ENCODE measurements around the gene VWA3B.
A peak's percentile ranks its signal among the peaks of the same experiment; 100 is the strongest.

The VWA3B gene

DNA sequence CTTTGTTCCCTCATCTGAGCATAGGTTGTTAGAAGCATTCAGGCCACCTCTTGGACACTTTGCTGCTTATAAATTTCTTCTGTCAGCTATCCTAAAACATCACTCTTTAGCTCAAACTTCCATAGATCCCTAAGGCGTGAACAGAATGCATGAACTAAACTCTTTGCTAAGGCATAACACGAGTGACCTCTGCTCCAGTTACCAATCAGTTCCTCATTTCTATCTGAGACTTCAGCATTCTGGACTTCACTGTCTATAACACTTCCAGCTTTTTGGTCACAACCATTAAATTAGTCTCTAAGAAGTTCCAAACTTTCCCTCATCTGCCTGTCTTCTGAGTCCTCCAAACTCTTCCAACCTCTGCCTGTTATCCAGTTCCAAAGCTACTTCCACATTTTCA lies 8.3 kb upstream of the VWA3B start:
- no peak overlapping the region for H2BK5ac ChIP-seq (ENCODE audit: low read length)
- no peak overlapping the region for H3K4me2 ChIP-seq (ENCODE audit: low read length)
- H3K4me3 ChIP-seq (ENCODE audit: low read length) = no peak overlapping the region
- no peak overlapping the region for H2BK15ac ChIP-seq (replicated peaks; ENCODE audit: low read depth)
- H3K23ac ChIP-seq (ENCODE audit: low read length) = no peak overlapping the region
- WGBS (ENCODE audit: extremely low coverage, insufficient coverage, low lambda C conversion rate) = no CpG with 5 or more reads among the region's 2 CpGs
- no peak overlapping the region for H3K4ac ChIP-seq (ENCODE audit: low read depth, low read length)
- no peak overlapping the region for H2AK5ac ChIP-seq (ENCODE audit: low read length)
- H3K79me2 ChIP-seq (ENCODE audit: control insufficient read depth, insufficient read depth, low read length) = no peaks in the 10 kb centered on the region
- H3K56ac ChIP-seq (ENCODE audit: low read length) = no peak overlapping the region
- no peak overlapping the region for H2BK120ac ChIP-seq (ENCODE audit: low read depth, low read length)
- H3K18ac ChIP-seq (ENCODE audit: low read length) = no peak overlapping the region
- no peaks in the 10 kb centered on the region for H3K79me1 ChIP-seq (ENCODE audit: low read length)
- no peaks in the 10 kb centered on the region for H3K36me3 ChIP-seq (ENCODE audit: control insufficient read depth, insufficient read depth, low read length)
- H3K9ac ChIP-seq (ENCODE audit: low read length) = no peak overlapping the region
- no peaks in the 10 kb centered on the region for H3K4me1 ChIP-seq (ENCODE audit: control insufficient read depth, low read depth, low read length)
- H4K8ac ChIP-seq (ENCODE audit: low read depth, low read length) = no peak overlapping the region
- no peak for DNase-seq
- no peaks in the 10 kb centered on the region for H3K27me3 ChIP-seq (ENCODE audit: insufficient read depth, low read length, poor library complexity)
- H4K5ac ChIP-seq (ENCODE audit: low read length) = no peak overlapping the region
- H3K27ac ChIP-seq (ENCODE audit: low read depth, low read length) = no peak overlapping the region

DNA sequence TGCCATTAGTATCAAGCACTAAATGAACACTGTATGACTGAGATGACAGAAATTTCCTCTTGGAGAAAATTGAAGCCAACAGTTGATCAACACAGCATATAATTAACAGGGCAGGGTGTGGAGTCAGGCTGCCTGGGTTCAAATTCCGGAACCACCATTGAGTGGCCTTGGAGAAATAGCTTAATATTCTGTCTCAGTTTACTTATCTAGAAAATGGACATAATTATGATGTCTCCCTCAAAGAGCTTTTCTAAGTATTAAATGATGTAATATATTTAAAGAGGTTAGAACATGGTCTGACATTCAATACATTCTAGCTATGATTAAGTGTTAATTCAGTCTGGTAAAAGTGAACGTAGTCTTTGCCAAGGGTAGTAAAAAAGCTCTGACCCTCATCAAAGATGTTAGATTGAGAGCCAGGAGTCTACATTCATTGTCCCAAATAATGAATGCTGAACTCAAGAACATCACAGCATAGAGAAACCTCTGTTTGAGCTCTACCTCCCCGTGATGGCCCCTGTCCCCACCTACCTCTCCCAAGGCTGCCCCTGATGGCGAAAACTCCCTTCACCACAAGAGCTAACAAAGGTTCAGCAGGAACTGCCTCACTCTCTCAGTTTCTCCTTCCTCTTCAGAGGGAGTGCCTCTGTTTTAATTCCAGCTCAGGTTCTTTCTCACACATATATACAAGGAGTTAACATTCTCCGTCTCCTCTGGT lies 2.7 kb upstream of the VWA3B start:
- Histone ChIP-seq H3K18ac (ENCODE audit: low read length) (no peak overlapping the region), H3K4me2 (ENCODE audit: low read length) (no peak overlapping the region), H3K27me3 (ENCODE audit: insufficient read depth, low read length, poor library complexity) (peaks cover 4% of the 10 kb centered on the region), H4K5ac (ENCODE audit: low read length) (no peak overlapping the region), H2BK15ac (replicated peaks; ENCODE audit: low read depth) (no peak overlapping the region), H3K4me3 (ENCODE audit: low read length) (no peak overlapping the region), H3K4ac (ENCODE audit: low read depth, low read length) (no peak overlapping the region), H3K79me1 (ENCODE audit: low read length) (no peaks in the 10 kb centered on the region), H2BK120ac (ENCODE audit: low read depth, low read length) (no peak overlapping the region), H2AK5ac (ENCODE audit: low read length) (no peak overlapping the region), H3K27ac (ENCODE audit: low read depth, low read length) (no peak overlapping the region), H3K56ac (ENCODE audit: low read length) (no peak overlapping the region), H2BK5ac (ENCODE audit: low read length) (no peak overlapping the region), H3K4me1 (ENCODE audit: control insufficient read depth, low read depth, low read length) (peaks cover 2% of the 10 kb centered on the region), H3K79me2 (ENCODE audit: control insufficient read depth, insufficient read depth, low read length) (no peaks in the 10 kb centered on the region), H3K23ac (ENCODE audit: low read length) (no peak overlapping the region), H3K36me3 (ENCODE audit: control insufficient read depth, insufficient read depth, low read length) (no peaks in the 10 kb centered on the region), H4K8ac (ENCODE audit: low read depth, low read length) (no peak overlapping the region), H3K9ac (ENCODE audit: low read length) (no peak overlapping the region)
- no peak for DNase-seq
- no CpG with 5 or more reads among the region's 5 CpGs for WGBS (ENCODE audit: extremely low coverage, insufficient coverage, low lambda C conversion rate)

DNA sequence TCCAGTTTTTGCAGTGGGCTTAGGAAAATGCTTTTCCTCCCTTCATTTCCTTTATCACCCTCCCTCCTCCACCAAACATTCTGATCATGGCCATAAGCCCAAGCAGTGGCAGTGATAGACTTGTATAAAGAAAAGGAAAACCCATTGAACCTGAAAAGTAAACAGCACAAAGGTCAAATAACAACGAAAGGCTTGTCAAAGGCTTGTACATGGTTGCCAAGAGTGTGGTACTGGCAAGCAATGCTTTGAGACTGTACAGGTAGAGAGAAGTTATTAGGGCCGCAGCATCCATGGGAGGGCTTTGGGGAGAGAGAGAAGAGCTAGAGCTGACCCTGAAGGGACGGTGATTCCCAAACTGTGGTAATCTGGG lies 2.1 kb upstream of the VWA3B start:
- H3K56ac ChIP-seq (ENCODE audit: low read length) = no peak overlapping the region
- peaks cover 4% of the 10 kb centered on the region for H3K27me3 ChIP-seq (ENCODE audit: insufficient read depth, low read length, poor library complexity)
- WGBS (ENCODE audit: extremely low coverage, insufficient coverage, low lambda C conversion rate) = no CpG with 5 or more reads among the region's 3 CpGs
- no peaks in the 10 kb centered on the region for H3K36me3 ChIP-seq (ENCODE audit: control insufficient read depth, insufficient read depth, low read length)
- no peak overlapping the region for H3K4me2 ChIP-seq (ENCODE audit: low read length)
- no peaks in the 10 kb centered on the region for H3K79me1 ChIP-seq (ENCODE audit: low read length)
- H4K5ac ChIP-seq (ENCODE audit: low read length) = no peak overlapping the region
- H2BK120ac ChIP-seq (ENCODE audit: low read depth, low read length) = no peak overlapping the region
- no peak overlapping the region for H3K4me3 ChIP-seq (ENCODE audit: low read length)
- H4K8ac ChIP-seq (ENCODE audit: low read depth, low read length) = no peak overlapping the region
- no peak overlapping the region for H3K9ac ChIP-seq (ENCODE audit: low read length)
- no peak overlapping the region for H3K4ac ChIP-seq (ENCODE audit: low read depth, low read length)
- H3K79me2 ChIP-seq (ENCODE audit: control insufficient read depth, insufficient read depth, low read length) = no peaks in the 10 kb centered on the region
- H3K18ac ChIP-seq (ENCODE audit: low read length) = no peak overlapping the region
- H3K27ac ChIP-seq (ENCODE audit: low read depth, low read length) = no peak overlapping the region
- peaks cover 2% of the 10 kb centered on the region for H3K4me1 ChIP-seq (ENCODE audit: control insufficient read depth, low read depth, low read length)
- DNase-seq = no peak
- H2BK15ac ChIP-seq (replicated peaks; ENCODE audit: low read depth) = no peak overlapping the region
- H3K23ac ChIP-seq (ENCODE audit: low read length) = no peak overlapping the region
- no peak overlapping the region for H2BK5ac ChIP-seq (ENCODE audit: low read length)
- no peak overlapping the region for H2AK5ac ChIP-seq (ENCODE audit: low read length)

DNA sequence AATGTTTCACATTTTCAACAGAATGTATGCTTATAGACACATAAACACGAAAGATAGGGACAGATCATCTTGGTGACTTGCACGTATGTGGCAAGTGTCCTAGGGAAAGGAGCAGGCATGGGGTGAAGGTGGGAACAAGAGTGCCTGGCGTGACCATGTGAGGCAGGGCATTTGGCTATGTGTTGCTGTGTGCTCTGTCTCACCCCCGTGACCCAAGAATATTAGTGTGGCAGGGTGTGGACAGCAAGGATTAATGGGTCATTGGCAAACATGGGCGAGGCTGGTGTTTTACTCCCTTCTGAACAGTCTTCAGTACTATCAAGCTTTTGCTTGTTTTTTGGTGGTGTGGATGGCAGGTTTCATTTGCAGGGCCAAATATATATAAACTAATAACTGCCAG lies 1.3 kb upstream of the VWA3B start:
- no peak overlapping the region for H3K27ac ChIP-seq (ENCODE audit: low read depth, low read length)
- no peak overlapping the region for H3K4me2 ChIP-seq (ENCODE audit: low read length)
- peaks cover 4% of the 10 kb centered on the region for H3K27me3 ChIP-seq (ENCODE audit: insufficient read depth, low read length, poor library complexity)

DNA sequence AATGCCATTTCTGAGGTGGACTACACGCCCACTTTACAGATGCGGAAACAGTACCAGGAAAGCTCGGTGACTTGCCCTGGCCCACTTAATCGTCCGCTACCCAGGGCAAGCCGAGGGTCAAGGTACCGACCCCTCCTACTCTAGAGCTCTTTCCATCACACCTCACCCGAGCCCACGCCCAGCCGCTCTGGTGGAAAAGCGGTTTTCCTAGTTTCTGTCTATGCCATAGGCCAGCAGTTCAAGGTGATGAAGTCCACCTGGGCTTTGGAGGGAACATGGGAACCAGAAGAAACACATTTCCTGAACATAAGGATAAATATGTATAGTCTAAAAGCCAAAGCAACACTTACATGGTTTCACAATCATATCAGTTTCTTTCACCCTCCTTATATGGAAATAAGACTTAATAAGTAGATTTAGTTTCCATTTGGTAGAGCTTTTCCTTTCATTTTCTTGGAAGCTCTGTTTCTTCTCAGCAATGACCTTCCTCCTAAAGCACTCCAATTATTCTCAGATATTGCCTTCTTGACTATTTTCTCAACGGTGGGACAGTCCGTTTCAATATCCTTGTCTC lies 567 bp downstream of the VWA3B start:
- no peak overlapping the region for H4K8ac ChIP-seq (ENCODE audit: low read depth, low read length)
- H3K23ac ChIP-seq (ENCODE audit: low read length) = no peak overlapping the region
- peak overlapping the region; percentile 69 for H3K56ac ChIP-seq (ENCODE audit: low read length)
- WGBS (ENCODE audit: extremely low coverage, insufficient coverage, low lambda C conversion rate) = no CpG with 5 or more reads among the region's 13 CpGs
- no peak overlapping the region for H2BK120ac ChIP-seq (ENCODE audit: low read depth, low read length)
- peak overlapping the region; percentile 43 for H3K4me3 ChIP-seq (ENCODE audit: low read length)
- H3K4ac ChIP-seq (ENCODE audit: low read depth, low read length) = no peak overlapping the region
- no peak for DNase-seq
- no peak overlapping the region for H3K27ac ChIP-seq (ENCODE audit: low read depth, low read length)
- peak overlapping the region; percentile 88 for H3K4me2 ChIP-seq (ENCODE audit: low read length)
- peaks cover 4% of the 10 kb centered on the region for H3K27me3 ChIP-seq (ENCODE audit: insufficient read depth, low read length, poor library complexity)
- H2BK5ac ChIP-seq (ENCODE audit: low read length) = no peak overlapping the region
- no peaks in the 10 kb centered on the region for H3K79me2 ChIP-seq (ENCODE audit: control insufficient read depth, insufficient read depth, low read length)
- H2AK5ac ChIP-seq (ENCODE audit: low read length) = no peak overlapping the region
- no peak overlapping the region for H2BK15ac ChIP-seq (replicated peaks; ENCODE audit: low read depth)
- H3K9ac ChIP-seq (ENCODE audit: low read length) = peak overlapping the region; percentile 46
- no peaks in the 10 kb centered on the region for H3K79me1 ChIP-seq (ENCODE audit: low read length)
- peaks cover 4% of the 10 kb centered on the region for H3K4me1 ChIP-seq (ENCODE audit: control insufficient read depth, low read depth, low read length)
- H3K36me3 ChIP-seq (ENCODE audit: control insufficient read depth, insufficient read depth, low read length) = no peaks in the 10 kb centered on the region
- no peak overlapping the region for H4K5ac ChIP-seq (ENCODE audit: low read length)
- H3K18ac ChIP-seq (ENCODE audit: low read length) = no peak overlapping the region

More for the DNA sequence above, 1.3 kb upstream of the VWA3B start:
- peaks cover 2% of the 10 kb centered on the region for H3K4me1 ChIP-seq (ENCODE audit: control insufficient read depth, low read depth, low read length)
- peak overlapping the region; percentile 3 for H3K9ac ChIP-seq (ENCODE audit: low read length)
- H3K4me3 ChIP-seq (ENCODE audit: low read length) = no peak overlapping the region
- no peak overlapping the region for H3K23ac ChIP-seq (ENCODE audit: low read length)
- no peaks in the 10 kb centered on the region for H3K36me3 ChIP-seq (ENCODE audit: control insufficient read depth, insufficient read depth, low read length)
- no peak overlapping the region for H4K5ac ChIP-seq (ENCODE audit: low read length)
- H2AK5ac ChIP-seq (ENCODE audit: low read length) = peak overlapping the region; percentile 53
- no peak overlapping the region for H3K56ac ChIP-seq (ENCODE audit: low read length)
- no peaks in the 10 kb centered on the region for H3K79me2 ChIP-seq (ENCODE audit: control insufficient read depth, insufficient read depth, low read length)
- H3K18ac ChIP-seq (ENCODE audit: low read length) = no peak overlapping the region
- DNase-seq = no peak
- no peak overlapping the region for H2BK120ac ChIP-seq (ENCODE audit: low read depth, low read length)
- H2BK15ac ChIP-seq (replicated peaks; ENCODE audit: low read depth) = no peak overlapping the region
- H4K8ac ChIP-seq (ENCODE audit: low read depth, low read length) = no peak overlapping the region
- no peak overlapping the region for H2BK5ac ChIP-seq (ENCODE audit: low read length)
- 100% methylated on average over 1 of the region's 5 CpGs for WGBS (ENCODE audit: extremely low coverage, insufficient coverage, low lambda C conversion rate)
- H3K4ac ChIP-seq (ENCODE audit: low read depth, low read length) = no peak overlapping the region
- H3K79me1 ChIP-seq (ENCODE audit: low read length) = no peaks in the 10 kb centered on the region

DNA sequence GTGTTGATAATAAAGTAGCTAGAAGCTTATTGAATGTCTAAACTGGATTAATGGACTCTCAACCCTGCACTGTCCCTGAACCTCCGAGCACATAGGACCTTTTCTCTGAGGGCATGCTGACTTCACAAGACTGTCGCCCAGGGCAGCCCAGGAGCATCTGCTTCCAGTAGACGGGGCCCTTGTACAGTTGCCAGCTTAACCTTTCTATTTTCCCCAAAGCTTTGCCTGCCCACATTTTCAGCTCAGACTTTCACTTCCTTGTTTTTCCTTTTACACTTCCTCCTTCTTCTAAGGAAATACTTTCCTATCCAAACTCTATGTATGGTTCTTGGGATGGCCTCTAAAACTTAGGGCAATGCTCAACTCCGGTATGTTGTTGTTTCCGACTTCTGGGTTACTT lies 1.3 kb downstream of the VWA3B start:
- H3K9ac ChIP-seq (ENCODE audit: low read length) = no peak overlapping the region
- H3K18ac ChIP-seq (ENCODE audit: low read length) = no peak overlapping the region
- H3K4me2 ChIP-seq (ENCODE audit: low read length) = no peak overlapping the region
- no peak overlapping the region for H4K8ac ChIP-seq (ENCODE audit: low read depth, low read length)
- no peaks in the 10 kb centered on the region for H3K79me1 ChIP-seq (ENCODE audit: low read length)
- H3K56ac ChIP-seq (ENCODE audit: low read length) = no peak overlapping the region
- H3K79me2 ChIP-seq (ENCODE audit: control insufficient read depth, insufficient read depth, low read length) = no peaks in the 10 kb centered on the region
- no peak overlapping the region for H2BK5ac ChIP-seq (ENCODE audit: low read length)
- H3K4me1 ChIP-seq (ENCODE audit: control insufficient read depth, low read depth, low read length) = peaks cover 4% of the 10 kb centered on the region
- no peak for DNase-seq
- H3K4me3 ChIP-seq (ENCODE audit: low read length) = no peak overlapping the region
- H3K27ac ChIP-seq (ENCODE audit: low read depth, low read length) = no peak overlapping the region
- no peak overlapping the region for H2AK5ac ChIP-seq (ENCODE audit: low read length)
- H4K5ac ChIP-seq (ENCODE audit: low read length) = no peak overlapping the region
- H3K4ac ChIP-seq (ENCODE audit: low read depth, low read length) = no peak overlapping the region
- H3K36me3 ChIP-seq (ENCODE audit: control insufficient read depth, insufficient read depth, low read length) = no peaks in the 10 kb centered on the region
- no peak overlapping the region for H2BK15ac ChIP-seq (replicated peaks; ENCODE audit: low read depth)
- no peak overlapping the region for H2BK120ac ChIP-seq (ENCODE audit: low read depth, low read length)
- WGBS (ENCODE audit: extremely low coverage, insufficient coverage, low lambda C conversion rate) = no CpG with 5 or more reads among the region's 5 CpGs
- peaks cover 4% of the 10 kb centered on the region for H3K27me3 ChIP-seq (ENCODE audit: insufficient read depth, low read length, poor library complexity)
- no peak overlapping the region for H3K23ac ChIP-seq (ENCODE audit: low read length)
